ENCODE measurements around the gene USP34. TPM values are rescaled to one million over a fixed set of nuclear protein-coding genes. Genes with fewer than 3 reads are reported as not detected.

USP34 gene
- total and polyA plus RNA-seq, 9 donors = 57.4 to 132 (median 116) TPM

GRCh38 chr2:61420991-61421544 is 49.8 kb downstream of the USP34 start:
- no peak overlapping the region for H3K27ac ChIP-seq
- TF ChIP-seq POLR2A (IDR thresholded peaks at IDR 0.05) (no peak), EP300 (IDR thresholded peaks at IDR 0.05) (no peak), CTCF (IDR thresholded peaks at IDR 0.05) (no peak)
- H3K4me3 ChIP-seq = no peak overlapping the region
- 34 to 41% (median 37%) methylated on average over 3 of the region's 3 CpGs for WGBS, 3 donors
- DNase-seq = no peak
- peaks cover 9% of the 10 kb centered on the region for H3K4me1 ChIP-seq (ENCODE audit: insufficient read depth)
- intact Hi-C loops (cut with DNase I) = no loop called here
- H3K27me3 ChIP-seq = no peaks in the 10 kb centered on the region
- H3K36me3 ChIP-seq = no peaks in the 10 kb centered on the region
- no peaks in the 10 kb centered on the region for H3K9me3 ChIP-seq

- no peaks in the 10 kb centered on the region for H3K27me3 ChIP-seq
- H3K36me3 ChIP-seq = no peaks in the 10 kb centered on the region
- TF ChIP-seq EP300 (IDR thresholded peaks at IDR 0.05) (no peak), POLR2A (IDR thresholded peaks at IDR 0.05) (no peak)
- no peak for DNase-seq
- H3K27ac ChIP-seq = no peak overlapping the region
- H3K4me3 ChIP-seq = no peak overlapping the region
- no peaks in the 10 kb centered on the region for H3K9me3 ChIP-seq
- H3K4me1 ChIP-seq (ENCODE audit: insufficient read depth) = peaks cover 9% of the 10 kb centered on the region
- intact Hi-C loops (cut with DNase I) = no loop called here
Measured at GRCh38 chr2:61419570-61419969, 51.3 kb downstream of the USP34 start.

- Histone ChIP-seq H3K27ac (no peak overlapping the region), H3K36me3 (no peaks in the 10 kb centered on the region), H3K27me3 (no peaks in the 10 kb centered on the region), H3K9me3 (no peaks in the 10 kb centered on the region), H3K4me3 (no peak overlapping the region), H3K4me1 (ENCODE audit: insufficient read depth) (peaks cover 10% of the 10 kb centered on the region)
- 80 to 86% (median 83%) methylated on average over 5 of the region's 5 CpGs for WGBS, 3 donors
- DNase-seq = no peak
- intact Hi-C loops (cut with DNase I) = no loop called here
- TF ChIP-seq POLR2A (IDR thresholded peaks at IDR 0.05) (no peak), EP300 (IDR thresholded peaks at IDR 0.05) (no peak), CTCF (IDR thresholded peaks at IDR 0.05) (no peak)
Measured at GRCh38 chr2:61419129-61419528, 51.8 kb downstream of the USP34 start.

- no peak for DNase-seq
- peaks cover 8% of the 10 kb centered on the region for H3K4me1 ChIP-seq (ENCODE audit: insufficient read depth)
- H3K27me3 ChIP-seq = no peaks in the 10 kb centered on the region
- H3K36me3 ChIP-seq = no peaks in the 10 kb centered on the region
- TF ChIP-seq EP300 (IDR thresholded peaks at IDR 0.05) (no peak), CTCF (IDR thresholded peaks at IDR 0.05) (no peak), POLR2A (IDR thresholded peaks at IDR 0.05) (no peak)
- 95 to 98% (median 97%) methylated on average over 9 of the region's 9 CpGs for WGBS, 3 donors
- no peak overlapping the region for H3K27ac ChIP-seq
- H3K9me3 ChIP-seq = no peaks in the 10 kb centered on the region
- H3K4me3 ChIP-seq = no peak overlapping the region
- intact Hi-C loops (cut with DNase I) = no loop called here
Measured at GRCh38 chr2:61416871-61417645, 53.8 kb downstream of the USP34 start.

GRCh38 chr2:61415265-61415664 is 55.6 kb downstream of the USP34 start:
- DNase-seq = no peak
- Histone ChIP-seq H3K9me3 (no peaks in the 10 kb centered on the region), H3K4me3 (no peak overlapping the region), H3K4me1 (ENCODE audit: insufficient read depth) (peaks cover 4% of the 10 kb centered on the region), H3K36me3 (no peaks in the 10 kb centered on the region), H3K27ac (no peak overlapping the region), H3K27me3 (no peaks in the 10 kb centered on the region)
- WGBS, 3 donors = 79 to 86% (median 79%) methylated on average over 1 of the region's 1 CpG
- TF ChIP-seq EP300 (IDR thresholded peaks at IDR 0.05) (no peak), POLR2A (IDR thresholded peaks at IDR 0.05) (no peak), CTCF (IDR thresholded peaks at IDR 0.05) (no peak)
- intact Hi-C loops (cut with DNase I) = no loop called here

Measured in ovary (tissue), 9 donors.